ENCODE measurements around the gene PON3.

GRCh38 chr7:95436407-95436806, 40.2 kb upstream of the PON3 start:
- no peak for TF ChIP-seq CTCF (IDR thresholded peaks at IDR 0.05)
- no peak for TF ChIP-seq POLR2A (IDR thresholded peaks at IDR 0.05)

Measured in uterus (tissue), 2 donors.